Panc1 (cell line): ENCODE results near the gene ALOX5AP. TPM values are rescaled to one million over a fixed set of nuclear protein-coding genes. Genes with fewer than 3 reads are reported as not detected.

Experiments
- ATAC-seq: fragments of 200-7000 bp; cut with Tn5 transposase; 2 replicates; pipeline ENCODE4 v1.9.1; 2020; ENCODE audit warnings: mild to moderate bottlenecking, moderate library complexity
- BruUV-seq: library from RNA; stranded (reverse); fragments of 400-500 nt; replicated peaks from 2 replicates; lab custom pipeline; 2021; lab: Mats Ljungman, UMichigan
- CTCF ChIA-PET: fragments of 300-600 bp; sonication (Branson Sonifier 250); formaldehyde crosslinking; loops from one replicate; lab custom pipeline; 2022; ENCODE audit warnings: antibody characterized with exemption; lab: Charles Lee
- POLR2A ChIA-PET: fragments of 300-600 bp; sonication (Branson Sonifier 250); formaldehyde crosslinking; loops from one replicate; lab custom pipeline; 2022; ENCODE audit warnings: antibody characterized with exemption; lab: Charles Lee
- DNase-seq: peaks from one replicate; pipeline ENCODE4 v3.0.0-alpha.2; 2010; ENCODE audit warnings: low read depth, low spot score
- H3K27ac ChIP-seq: 2 replicates; pipeline ENCODE4 v1.5.1; 2011; ENCODE audit warnings: mild to moderate bottlenecking, low read length, inconsistent platforms
- H3K27me3 ChIP-seq: fragments of 200-500 bp; sonication (Bioruptor generic); 2 replicates; pipeline ENCODE4 v1.6.0; 2014; ENCODE audit warnings: low read length, inconsistent platforms; ENCODE audit not compliant: control insufficient read depth, insufficient read depth
- H3K36me3 ChIP-seq: fragments of 200-500 bp; sonication (Bioruptor generic); 2 replicates; pipeline ENCODE4 v1.5.1; 2014; ENCODE audit warnings: inconsistent platforms, mild to moderate bottlenecking, low read length, moderate library complexity; ENCODE audit not compliant: control insufficient read depth, insufficient read depth
- H3K4me1 ChIP-seq: 2 replicates; pipeline ENCODE4 v1.5.1; 2011; ENCODE audit warnings: inconsistent platforms, mild to moderate bottlenecking, low read length, moderate library complexity; ENCODE audit not compliant: control insufficient read depth, insufficient read depth
- H3K4me3 ChIP-seq, 2 experiments: 2 replicates each; pipeline ENCODE4 v1.5.1; 2011 to 2012; ENCODE audit warnings: low read depth in 2 of 2, low read length in 2 of 2, mild to moderate bottlenecking in 2 of 2, inconsistent platforms in 1 of 2, moderate library complexity in 1 of 2
- H3K9me3 ChIP-seq: fragments of 200-500 bp; sonication (Bioruptor generic); 2 replicates; pipeline ENCODE4 v1.5.1; 2014; ENCODE audit warnings: low read depth, mild to moderate bottlenecking, inconsistent platforms, low read length, moderate library complexity; ENCODE audit not compliant: control insufficient read depth, insufficient read depth
- CTCF ChIP-seq: fragments of 450-650 bp; IDR thresholded peaks from 2 replicates; pipeline ENCODE4 v1.5.1; 2017; ENCODE audit warnings: mild to moderate bottlenecking
- POLR2AphosphoS5 ChIP-seq: IDR thresholded peaks from 2 replicates; pipeline ENCODE4 v1.6.1; 2012; ENCODE audit warnings: mild to moderate bottlenecking, low read depth, low read length, moderate library complexity
- SIN3A ChIP-seq: IDR thresholded peaks from 2 replicates; pipeline ENCODE4 v1.6.1; 2012; ENCODE audit warnings: low read depth, mild to moderate bottlenecking, low read length, moderate library complexity, borderline replicate concordance; ENCODE audit not compliant: insufficient read depth
- TCF7L2 ChIP-seq: IDR thresholded peaks from 2 replicates; pipeline ENCODE4 v1.6.1; 2011; ENCODE audit warnings: mild to moderate bottlenecking, low read depth, low read length, inconsistent platforms
- in situ Hi-C: cut with HindIII; loops from 2 replicates; pipeline ENCODE4 v1.10.0; 2016; ENCODE audit warnings: low sequenced_read_pairs, low pct_unique_long_range_greater_than_20kb
- intact Hi-C: fragments of 100-400 bp; cut with micrococcal nuclease; formaldehyde crosslinking; loops from one replicate; pipeline ENCODE4 v1.10.0; 2022; ENCODE audit not compliant: unreplicated experiment
- total RNA-seq: library from RNA; stranded (reverse); gene quantifications from one replicate; pipeline ENCODE4 v1.2.1, GENCODE V29; 2021; ENCODE audit not compliant: unreplicated experiment
- TF ChIP-seq, protein P1 (sequence below), 2 experiments: IDR thresholded peaks; 2 replicates each; pipeline ENCODE4 v1.6.1; 2011 to 2012; ENCODE audit warnings: low read depth in 2 of 2, control low read depth in 1 of 2, low read length in 1 of 2, mild to moderate bottlenecking in 1 of 2, moderate library complexity in 1 of 2; ENCODE audit not compliant: insufficient read depth in 1 of 2

The ALOX5AP gene
- total RNA-seq, 1 experiment from 2014 or later = 2.1 TPM

GRCh38 chr13:30790592-30790991 is 55.2 kb downstream of the ALOX5AP start:
- Histone ChIP-seq H3K4me1 (peaks cover 30% of the 10 kb centered on the region), H3K9me3 (no peaks in the 10 kb centered on the region), H3K27ac (peak overlapping the region; percentile 71), H3K36me3 (no peaks in the 10 kb centered on the region), H3K27me3 (no peaks in the 10 kb centered on the region), H3K4me3 (no peak overlapping the region)
- CTCF ChIA-PET = interaction anchor here (0.7 kb wide), 1 partner anchor 12 kb away, joined by 3 read pairs; no protein-coding TSS in a partner anchor
- intact Hi-C loops = loop anchor here (10.0 kb wide), 1 partner anchor 46 kb away; no protein-coding TSS in a partner anchor
- ATAC-seq (no peak), DNase-seq (no peak)
- POLR2A ChIA-PET = no interaction called here
- BruUV-seq = no TSS peak
- in situ Hi-C loops = no loop called here
- TF ChIP-seq, protein P1, sequence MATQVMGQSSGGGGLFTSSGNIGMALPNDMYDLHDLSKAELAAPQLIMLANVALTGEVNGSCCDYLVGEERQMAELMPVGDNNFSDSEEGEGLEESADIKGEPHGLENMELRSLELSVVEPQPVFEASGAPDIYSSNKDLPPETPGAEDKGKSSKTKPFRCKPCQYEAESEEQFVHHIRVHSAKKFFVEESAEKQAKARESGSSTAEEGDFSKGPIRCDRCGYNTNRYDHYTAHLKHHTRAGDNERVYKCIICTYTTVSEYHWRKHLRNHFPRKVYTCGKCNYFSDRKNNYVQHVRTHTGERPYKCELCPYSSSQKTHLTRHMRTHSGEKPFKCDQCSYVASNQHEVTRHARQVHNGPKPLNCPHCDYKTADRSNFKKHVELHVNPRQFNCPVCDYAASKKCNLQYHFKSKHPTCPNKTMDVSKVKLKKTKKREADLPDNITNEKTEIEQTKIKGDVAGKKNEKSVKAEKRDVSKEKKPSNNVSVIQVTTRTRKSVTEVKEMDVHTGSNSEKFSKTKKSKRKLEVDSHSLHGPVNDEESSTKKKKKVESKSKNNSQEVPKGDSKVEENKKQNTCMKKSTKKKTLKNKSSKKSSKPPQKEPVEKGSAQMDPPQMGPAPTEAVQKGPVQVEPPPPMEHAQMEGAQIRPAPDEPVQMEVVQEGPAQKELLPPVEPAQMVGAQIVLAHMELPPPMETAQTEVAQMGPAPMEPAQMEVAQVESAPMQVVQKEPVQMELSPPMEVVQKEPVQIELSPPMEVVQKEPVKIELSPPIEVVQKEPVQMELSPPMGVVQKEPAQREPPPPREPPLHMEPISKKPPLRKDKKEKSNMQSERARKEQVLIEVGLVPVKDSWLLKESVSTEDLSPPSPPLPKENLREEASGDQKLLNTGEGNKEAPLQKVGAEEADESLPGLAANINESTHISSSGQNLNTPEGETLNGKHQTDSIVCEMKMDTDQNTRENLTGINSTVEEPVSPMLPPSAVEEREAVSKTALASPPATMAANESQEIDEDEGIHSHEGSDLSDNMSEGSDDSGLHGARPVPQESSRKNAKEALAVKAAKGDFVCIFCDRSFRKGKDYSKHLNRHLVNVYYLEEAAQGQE (IDR thresholded peaks at IDR 0.05; ENCODE audit: insufficient read depth in 1 of 2, low read depth in 2 of 2, low read length in 1 of 2) = no peak
- TF ChIP-seq TCF7L2 (no peak), POLR2AphosphoS5 (no peak), CTCF (no peak), SIN3A (no peak)

DNA sequence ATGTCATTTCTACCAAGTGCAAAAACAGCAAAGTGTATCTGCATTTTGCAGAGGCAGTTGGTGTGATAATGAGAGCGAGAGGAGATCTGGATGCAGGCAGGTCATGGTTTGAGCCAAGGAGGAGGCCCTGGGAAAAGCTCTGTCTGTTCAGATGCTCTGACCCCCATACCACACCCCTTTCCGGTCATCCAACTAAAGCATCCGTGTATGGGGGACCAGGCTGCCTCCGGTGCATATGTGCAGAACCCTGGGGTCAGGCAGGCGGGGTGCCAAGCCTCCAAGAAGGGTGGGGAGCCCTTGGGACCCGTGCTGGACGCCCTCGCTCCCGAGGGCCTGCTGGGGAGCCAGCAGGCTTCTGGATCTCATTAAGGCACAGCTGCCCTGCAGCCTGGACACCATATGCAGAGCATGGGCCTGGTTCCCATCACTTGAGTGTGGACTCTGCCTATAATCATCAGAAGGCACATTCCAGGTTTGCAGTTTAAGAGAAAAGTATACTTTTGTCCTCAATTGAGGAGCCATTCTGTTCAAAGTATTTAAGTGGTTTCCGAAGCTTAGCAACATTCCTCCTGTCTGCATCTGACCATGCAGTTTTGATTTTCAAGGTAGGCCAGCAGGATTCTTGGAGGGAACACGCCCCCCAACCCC is 56.1 kb downstream of the ALOX5AP start:
- DNase-seq (no peak), ATAC-seq (no peak)
- intact Hi-C loops = loop anchor here (10.0 kb wide), 1 partner anchor 47 kb away; no protein-coding TSS in a partner anchor
- peaks cover 38% of the 10 kb centered on the region for H3K4me1 ChIP-seq
- BruUV-seq = no TSS peak
- H3K27ac ChIP-seq = peak overlapping the region; percentile 92
- CTCF ChIA-PET = interaction anchor here (1.2 kb wide), 1 partner anchor 51 kb away, joined by 3 read pairs; no protein-coding TSS in a partner anchor
- in situ Hi-C loops = no loop called here
- no peak overlapping the region for H3K4me3 ChIP-seq
- POLR2A ChIA-PET = interaction anchor here (0.6 to 0.8 kb wide), 2 partner anchors 109 to 119 kb away, joined by 3 to 9 read pairs; no protein-coding TSS in a partner anchor
- H3K36me3 ChIP-seq = no peaks in the 10 kb centered on the region
- H3K9me3 ChIP-seq = no peaks in the 10 kb centered on the region
- no peaks in the 10 kb centered on the region for H3K27me3 ChIP-seq
- TF ChIP-seq TCF7L2 (no peak), SIN3A (no peak), CTCF (no peak), POLR2AphosphoS5 (no peak)
- TF ChIP-seq, protein P1 (IDR thresholded peaks at IDR 0.05; ENCODE audit: insufficient read depth in 1 of 2, low read depth in 2 of 2, low read length in 1 of 2) = no peak
